ENCODE data around the gene PASD1. TPM values are rescaled to one million over a fixed set of nuclear protein-coding genes. Genes with fewer than 3 reads are reported as not detected.
A peak's percentile ranks its signal among the peaks of the same experiment; 100 is the strongest.
"Not testable (repeated sequence)": the region's sequence is repeated elsewhere in the genome, so short reads cannot be mapped to it uniquely, and the experiment has no call there.

Gene PASD1
- total RNA-seq, 1 donor: not detected

DNA sequence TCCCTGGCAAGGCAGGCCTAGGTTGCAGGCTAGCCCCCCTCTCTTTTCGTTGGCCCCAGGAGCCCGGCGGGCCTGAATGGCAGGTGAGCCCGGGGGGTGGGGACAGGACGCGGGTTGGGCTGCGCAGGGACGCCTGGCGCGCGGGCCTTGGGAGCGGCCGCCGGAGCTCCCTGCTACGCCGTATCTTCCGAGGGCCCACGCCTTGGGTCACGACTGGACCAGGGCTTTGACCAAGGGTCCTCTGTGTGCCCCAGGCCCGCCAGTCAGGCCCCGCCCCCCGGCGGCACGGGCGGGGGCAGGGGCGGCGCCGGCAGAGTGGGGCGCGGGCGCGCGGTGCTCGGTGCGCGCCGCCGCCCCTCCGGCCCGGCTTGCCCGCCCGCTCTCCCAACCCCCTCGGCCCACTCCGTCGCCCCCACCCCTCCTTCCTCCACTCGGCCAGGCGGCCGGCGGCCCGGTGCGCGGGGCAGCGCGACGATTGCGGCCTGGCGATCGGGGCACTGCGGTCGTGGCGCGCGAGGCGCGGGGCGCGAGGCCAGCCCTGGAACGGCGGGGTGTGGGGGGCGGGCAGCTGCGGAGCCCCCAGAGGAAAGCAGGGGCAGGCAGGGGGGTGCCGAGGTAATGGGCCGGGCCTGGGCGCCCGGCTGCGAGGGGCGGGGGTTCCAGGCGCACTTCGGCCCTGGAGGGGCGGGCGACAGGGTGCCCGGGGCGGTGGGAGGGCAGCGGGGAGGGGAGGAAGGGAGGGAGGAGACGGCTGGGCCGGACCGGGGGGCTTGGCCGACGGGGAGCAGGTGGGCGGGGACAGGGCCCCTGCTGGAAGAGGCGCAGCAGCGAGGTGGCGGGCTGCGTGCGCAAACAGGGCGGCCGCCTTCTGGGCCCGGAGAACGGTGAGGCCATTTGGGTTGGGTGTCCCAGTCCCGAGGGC lies 131.4 kb downstream of the PASD1 start, which contains the start of gene PRRG3:
TSS of gene PRRG3 (plus strand) at position 798 of the 922 bp plus-strand sequence. CDS start 3,357 bp downstream, outside the sequence.
- TF ChIP-seq CTCF (IDR thresholded peaks at IDR 0.05; ENCODE audit: insufficient read depth, low read length): no peak
- no peak for DNase-seq (ENCODE audit: low read depth)
- H3K4me3 ChIP-seq (ENCODE audit: low read depth, low read length): no peak within 1 kb of the TSS

- DNase-seq (ENCODE audit: low read depth): no peak
- TF ChIP-seq CTCF (IDR thresholded peaks at IDR 0.05; ENCODE audit: insufficient read depth, low read length): no peak
- no peak overlapping the region for H3K4me3 ChIP-seq (ENCODE audit: low read depth, low read length)
Measured at GRCh38 chrX:151695583-151696340, 132.3 kb downstream of the PASD1 start.

GRCh38 chrX:151697082-151697481 lies 133.6 kb downstream of the PASD1 start:
- DNase-seq (ENCODE audit: low read depth): peak; percentile 6
- not testable (repeated sequence) for H3K4me3 ChIP-seq (ENCODE audit: low read depth, low read length)

- no peak for TF ChIP-seq CTCF (IDR thresholded peaks at IDR 0.05; ENCODE audit: insufficient read depth, low read length)
- H3K4me3 ChIP-seq (ENCODE audit: low read depth, low read length): no peak overlapping the region
- peak; percentile 88 for DNase-seq (ENCODE audit: low read depth)
Measured at GRCh38 chrX:151697522-151697921, 134.0 kb downstream of the PASD1 start.

GRCh38 chrX:151698485-151698884 lies 135.0 kb downstream of the PASD1 start:
- no peak overlapping the region for H3K4me3 ChIP-seq (ENCODE audit: low read depth, low read length)
- no peak for DNase-seq (ENCODE audit: low read depth)
- no peak for TF ChIP-seq CTCF (IDR thresholded peaks at IDR 0.05; ENCODE audit: insufficient read depth, low read length)

GRCh38 chrX:151699746-151700145 lies 136.3 kb downstream of the PASD1 start:
- no peak for DNase-seq (ENCODE audit: low read depth)
- no peak overlapping the region for H3K4me3 ChIP-seq (ENCODE audit: low read depth, low read length)
- TF ChIP-seq CTCF (IDR thresholded peaks at IDR 0.05; ENCODE audit: insufficient read depth, low read length): no peak

DNA sequence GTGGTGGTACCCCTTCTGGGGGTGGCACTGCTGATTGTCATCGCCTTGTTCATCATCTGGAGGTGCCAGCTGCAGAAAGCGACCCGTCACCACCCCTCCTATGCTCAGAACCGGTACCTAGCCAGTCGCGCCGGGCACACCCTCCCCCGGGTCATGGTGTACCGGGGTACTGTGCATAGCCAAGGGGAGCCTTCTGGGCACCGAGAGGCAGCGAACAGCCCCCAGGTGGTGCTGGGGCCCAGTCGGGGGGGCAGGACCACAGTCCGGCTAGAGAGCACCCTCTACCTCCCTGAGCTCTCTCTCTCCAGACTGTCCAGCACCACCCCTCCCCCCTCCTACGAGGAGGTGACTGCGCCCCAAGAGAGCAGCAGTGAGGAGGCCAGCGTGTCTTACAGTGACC lies 137.1 kb downstream of the PASD1 start:
- no peak overlapping the region for H3K4me3 ChIP-seq (ENCODE audit: low read depth, low read length)
- no peak for TF ChIP-seq CTCF (IDR thresholded peaks at IDR 0.05; ENCODE audit: insufficient read depth, low read length)
- no peak for DNase-seq (ENCODE audit: low read depth)

All from fibroblast of the aortic adventitia (primary cell).